Activated CD8-positive, alpha-beta T cell treated with anti-CD3 and anti-CD28 coated beads for 36 hours (primary cell): ENCODE data around the gene SCN9A. TPM values are rescaled to one million over a fixed set of nuclear protein-coding genes. Genes with fewer than 3 reads are reported as not detected.

Experiments
- ATAC-seq: fragments of 200-7000 bp; cut with Tn5 transposase; one replicate; pipeline ENCODE4 v1.10.0; 2021; ENCODE audit warnings: mild to moderate bottlenecking, moderate library complexity
- CTCF ChIA-PET: fragments of 350-600 bp; sonication (Branson Sonifier 250); formaldehyde crosslinking; loops from one replicate; lab custom pipeline; 2021; ENCODE audit warnings: antibody characterized with exemption; lab: Charles Lee
- POLR2A ChIA-PET: fragments of 350-600 bp; sonication (Branson Sonifier 250); formaldehyde crosslinking; loops from one replicate; lab custom pipeline; 2021; ENCODE audit warnings: antibody characterized with exemption; lab: Charles Lee
- DNase-seq: peaks from one replicate; pipeline ENCODE4 v3.0.0-alpha.2; 2020
- H3K27ac Mint-ChIP-seq: one replicate; pipeline ENCODE4 v1.8.0; 2021; ENCODE audit warnings: mild to moderate bottlenecking, mixed read lengths
- H3K27me3 Mint-ChIP-seq: one replicate; pipeline ENCODE4 v1.8.0; 2021; ENCODE audit warnings: mixed read lengths
- H3K36me3 Mint-ChIP-seq: one replicate; pipeline ENCODE4 v1.8.0; 2021; ENCODE audit warnings: low read depth, mixed read lengths
- H3K4me1 Mint-ChIP-seq: one replicate; pipeline ENCODE4 v1.8.0; 2021; ENCODE audit warnings: low read depth, mixed read lengths
- H3K4me3 Mint-ChIP-seq: one replicate; pipeline ENCODE4 v1.8.0; 2021; ENCODE audit warnings: mild to moderate bottlenecking, moderate library complexity, mixed read lengths
- H3K9me3 Mint-ChIP-seq: one replicate; pipeline ENCODE4 v1.8.0; 2021; ENCODE audit warnings: mixed read lengths
- CTCF ChIP-seq: fragments of 200-600 bp; IDR thresholded peaks from one replicate; pipeline ENCODE4 v1.8.0; 2022; ENCODE audit warnings: antibody characterized with exemption, mild to moderate bottlenecking
- intact Hi-C: fragments of 100-400 bp; cut with micrococcal nuclease; formaldehyde crosslinking; loops from one replicate; pipeline ENCODE4 v1.10.0; 2022
- total RNA-seq, 2 experiments: library from RNA; stranded (reverse); gene quantifications; one replicate each; pipeline ENCODE4 v1.2.3, GENCODE V29; 2021

SCN9A gene
- total RNA-seq, 2 experiments from 2014 or later: not detected

DNA sequence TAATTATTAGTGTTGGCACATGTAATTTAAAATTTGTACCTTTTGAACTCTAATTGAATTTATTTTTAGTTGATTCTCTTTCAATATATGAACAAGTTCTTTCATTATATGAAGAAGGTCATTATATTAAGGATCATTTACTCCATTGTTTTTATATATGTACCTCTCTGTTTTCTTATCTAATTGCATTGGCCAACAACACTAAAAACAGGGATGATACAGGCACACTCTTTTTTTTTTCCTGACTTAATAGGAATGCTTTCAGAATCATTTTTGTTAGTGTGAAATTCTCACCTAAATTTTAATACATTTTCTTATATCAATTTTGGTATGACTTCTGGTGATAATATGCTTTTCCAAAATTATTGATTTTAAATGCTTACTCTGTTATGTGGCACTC, 173.0 kb downstream of the SCN9A start:
- TF ChIP-seq CTCF: no peak
- H3K9me3 Mint-ChIP-seq: peaks cover 2% of the 10 kb centered on the region
- no peaks in the 10 kb centered on the region for H3K36me3 Mint-ChIP-seq
- intact Hi-C loops: no loop called here
- no peak for ATAC-seq
- no peaks in the 10 kb centered on the region for H3K4me1 Mint-ChIP-seq
- no peak for DNase-seq
- H3K27ac Mint-ChIP-seq: no peak overlapping the region
- no peaks in the 10 kb centered on the region for H3K27me3 Mint-ChIP-seq
- POLR2A ChIA-PET: no interaction called here
- CTCF ChIA-PET: no interaction called here
- H3K4me3 Mint-ChIP-seq: no peak overlapping the region

GRCh38 chr2:166197446-166197845, 178.3 kb downstream of the SCN9A start:
- DNase-seq (no peak), ATAC-seq (no peak)
- POLR2A ChIA-PET: no interaction called here
- intact Hi-C loops: no loop called here
- no peaks in the 10 kb centered on the region for H3K36me3 Mint-ChIP-seq
- no peaks in the 10 kb centered on the region for H3K9me3 Mint-ChIP-seq
- no peaks in the 10 kb centered on the region for H3K27me3 Mint-ChIP-seq
- H3K4me3 Mint-ChIP-seq: no peak overlapping the region
- H3K27ac Mint-ChIP-seq: no peak overlapping the region
- TF ChIP-seq CTCF: no peak
- CTCF ChIA-PET: no interaction called here
- no peaks in the 10 kb centered on the region for H3K4me1 Mint-ChIP-seq

DNA sequence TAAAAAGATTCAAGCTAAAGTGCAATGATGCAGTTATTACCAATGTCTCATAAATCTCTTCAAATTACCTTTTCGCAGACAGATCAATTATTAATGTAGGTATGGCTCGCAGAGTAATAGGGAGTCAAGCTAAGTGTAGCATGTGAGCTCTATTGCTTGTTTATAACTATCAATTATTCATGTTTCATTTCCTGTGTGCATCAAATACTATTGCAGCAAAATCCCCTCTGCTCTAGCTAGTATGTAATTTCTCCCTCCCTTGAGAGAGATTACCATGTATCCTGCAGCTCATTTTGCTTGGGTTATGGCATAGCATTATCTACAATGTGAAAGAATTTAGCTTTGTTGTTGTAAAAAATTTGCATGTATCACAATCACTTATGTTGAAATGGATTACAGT, 182.3 kb downstream of the SCN9A start:
- ChIA-PET POLR2A (no interaction called here), CTCF (no interaction called here)
- Mint-ChIP-seq H3K27ac (no peak overlapping the region), H3K4me1 (no peaks in the 10 kb centered on the region), H3K36me3 (no peaks in the 10 kb centered on the region), H3K4me3 (no peak overlapping the region), H3K9me3 (no peaks in the 10 kb centered on the region), H3K27me3 (no peaks in the 10 kb centered on the region)
- no peak for TF ChIP-seq CTCF
- intact Hi-C loops: no loop called here
- ATAC-seq (no peak), DNase-seq (no peak)

DNA sequence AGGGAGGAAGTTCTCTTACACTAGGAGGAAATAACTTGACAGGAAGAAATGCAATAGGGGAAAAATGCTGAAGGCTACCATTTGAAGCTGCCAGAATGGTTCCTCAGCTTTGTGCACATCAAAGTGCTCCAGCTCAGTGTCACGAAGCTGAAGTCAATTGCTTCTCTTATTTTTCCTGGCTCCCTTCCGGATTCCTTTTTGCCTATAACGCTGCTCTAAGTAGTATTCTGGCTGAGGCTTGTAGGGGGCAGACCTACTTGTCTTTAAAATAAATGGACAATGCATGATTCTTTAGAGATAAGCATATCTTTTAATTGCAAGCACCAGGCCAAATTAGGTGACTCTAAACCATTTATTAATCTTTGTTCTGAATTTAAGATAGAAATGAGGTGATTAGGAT, 187.7 kb downstream of the SCN9A start:
- Mint-ChIP-seq H3K9me3 (no peaks in the 10 kb centered on the region), H3K36me3 (no peaks in the 10 kb centered on the region), H3K27ac (no peak overlapping the region), H3K27me3 (no peaks in the 10 kb centered on the region), H3K4me3 (no peak overlapping the region), H3K4me1 (no peaks in the 10 kb centered on the region)
- intact Hi-C loops: no loop called here
- POLR2A ChIA-PET: no interaction called here
- DNase-seq (no peak), ATAC-seq (no peak)
- CTCF ChIA-PET: no interaction called here
- TF ChIP-seq CTCF: no peak

- POLR2A ChIA-PET: no interaction called here
- H3K4me3 Mint-ChIP-seq: no peak overlapping the region
- CTCF ChIA-PET: no interaction called here
- no peak for TF ChIP-seq CTCF
- H3K27ac Mint-ChIP-seq: no peak overlapping the region
- H3K9me3 Mint-ChIP-seq: no peaks in the 10 kb centered on the region
- H3K36me3 Mint-ChIP-seq: no peaks in the 10 kb centered on the region
- H3K27me3 Mint-ChIP-seq: no peaks in the 10 kb centered on the region
- intact Hi-C loops: no loop called here
- ATAC-seq (no peak), DNase-seq (no peak)
- H3K4me1 Mint-ChIP-seq: no peaks in the 10 kb centered on the region
Observed at GRCh38 chr2:166184789-166185188, 191.0 kb downstream of the SCN9A start.
